H1 (cell line): ENCODE results near the gene DCDC2. TPM values are rescaled to one million over a fixed set of nuclear protein-coding genes. Genes with fewer than 3 reads are reported as not detected.

Experiments used
- BRCA1 ChIP-seq: IDR thresholded peaks from 2 replicates; pipeline ENCODE4 v1.6.1; 2012; ENCODE audit warnings: low read depth, low read length, improper control_type of control experiment
- HDAC2 ChIP-seq, 2 experiments: fragments of 300-600 bp in 1 of 2; sonication (generic) in 1 of 2; IDR thresholded peaks; 2 replicates each; pipeline ENCODE4 v1.6.1; 2011 to 2012; ENCODE audit warnings: low read depth in 2 of 2, low read length in 2 of 2, mild to moderate bottlenecking in 2 of 2, moderate library complexity in 2 of 2, borderline replicate concordance in 1 of 2, inconsistent platforms in 1 of 2
- NRF1 ChIP-seq: IDR thresholded peaks from 2 replicates; pipeline ENCODE4 v1.6.1; 2011; ENCODE audit warnings: mild to moderate bottlenecking, low read depth, low read length, improper control_type of control experiment
- SAP30 ChIP-seq: fragments of 300-600 bp; sonication (generic); IDR thresholded peaks from 2 replicates; pipeline ENCODE4 v1.7.1; 2012; ENCODE audit warnings: low read length, moderate library complexity, mild to moderate bottlenecking, inconsistent platforms; ENCODE audit not compliant: insufficient read depth, insufficient replicate concordance
- SIN3A ChIP-seq, 2 experiments: IDR thresholded peaks in 1 of 2; conservative IDR thresholded peaks in 1 of 2; 2 replicates each; pipeline ENCODE4 v1.6.1; 2011 to 2012; ENCODE audit warnings: low read length in 2 of 2, improper control_type of control experiment in 1 of 2, low read depth in 1 of 2, mild to moderate bottlenecking in 1 of 2
- SP1 ChIP-seq: IDR thresholded peaks from 2 replicates; pipeline ENCODE4 v1.6.1; 2011; ENCODE audit warnings: low read depth, low read length
- SP2 ChIP-seq: IDR thresholded peaks from 2 replicates; pipeline ENCODE4 v1.6.1; 2012; ENCODE audit warnings: mild to moderate bottlenecking, low read length, inconsistent platforms
- TAF7 ChIP-seq: optimal IDR thresholded peaks from 2 replicates; pipeline ENCODE3; 2011; ENCODE audit warnings: low read depth, mild to moderate bottlenecking, inconsistent platforms, low read length, moderate library complexity, borderline replicate concordance
- TCF12 ChIP-seq: IDR thresholded peaks from 2 replicates; pipeline ENCODE4 v1.6.1; 2011; ENCODE audit warnings: low read depth, mild to moderate bottlenecking, low read length
- polyA plus RNA-seq, 7 experiments: library from polyadenylated mRNA; depleted of rRNA in 3 of 7; stranded (reverse) in 5 of 7; unstranded in 2 of 7; fragments of >200 nt in 5 of 7; fragments of 200-250 nt in 2 of 7; gene quantifications; 1 replicate in 5 of 7; 2 replicates in 1 of 7; 4 replicates in 1 of 7; pipeline versions ENCODE4 v1.2.1 to v1.2.3, GENCODE V29; 2011 to 2013; ENCODE audit warnings: missing spikeins in 2 of 7, mixed read lengths in 2 of 7
- total RNA-seq: library from RNA; stranded (reverse); fragmentation: NEBNext Ultra II Directional; extraction: Animal tissue kit (Norgen Biotek cat#: 25700); gene quantifications from 2 replicates; pipeline ENCODE4 v1.2.1, GENCODE V29; 2021
- TF ChIP-seq, protein P1 (sequence below): fragments of 300-600 bp; sonication (generic); IDR thresholded peaks from 2 replicates; pipeline ENCODE4 v1.7.1; 2012; ENCODE audit warnings: low read length, moderate library complexity, mild to moderate bottlenecking, inconsistent platforms; ENCODE audit not compliant: insufficient replicate concordance

Gene DCDC2
- total and polyA plus RNA-seq, 2 of the 8 experiments (the other 6 are each of a cell fraction or from before 2014, with no cell fraction given) = 0.03 to 0.15 TPM

DNA sequence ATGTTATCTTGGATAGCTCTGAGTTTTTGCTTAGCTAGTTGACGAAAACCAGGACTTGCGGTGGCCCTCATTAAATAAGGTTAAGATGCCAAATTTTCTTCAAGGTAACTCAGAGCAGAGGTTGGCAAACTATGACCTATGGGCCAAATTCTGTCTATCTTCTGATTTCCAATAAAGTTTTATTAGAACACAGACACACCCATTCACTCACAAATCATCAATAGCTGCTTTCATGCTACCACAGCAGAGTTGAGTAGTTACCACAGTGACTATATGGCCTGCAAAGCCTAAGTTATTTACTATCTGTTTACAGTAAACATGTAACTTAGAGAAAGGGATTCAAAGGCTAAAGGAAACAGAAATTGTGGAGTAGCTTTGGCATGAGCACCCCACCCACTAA, 23.6 kb downstream of the DCDC2 start (continued):
- TF ChIP-seq, protein P1, sequence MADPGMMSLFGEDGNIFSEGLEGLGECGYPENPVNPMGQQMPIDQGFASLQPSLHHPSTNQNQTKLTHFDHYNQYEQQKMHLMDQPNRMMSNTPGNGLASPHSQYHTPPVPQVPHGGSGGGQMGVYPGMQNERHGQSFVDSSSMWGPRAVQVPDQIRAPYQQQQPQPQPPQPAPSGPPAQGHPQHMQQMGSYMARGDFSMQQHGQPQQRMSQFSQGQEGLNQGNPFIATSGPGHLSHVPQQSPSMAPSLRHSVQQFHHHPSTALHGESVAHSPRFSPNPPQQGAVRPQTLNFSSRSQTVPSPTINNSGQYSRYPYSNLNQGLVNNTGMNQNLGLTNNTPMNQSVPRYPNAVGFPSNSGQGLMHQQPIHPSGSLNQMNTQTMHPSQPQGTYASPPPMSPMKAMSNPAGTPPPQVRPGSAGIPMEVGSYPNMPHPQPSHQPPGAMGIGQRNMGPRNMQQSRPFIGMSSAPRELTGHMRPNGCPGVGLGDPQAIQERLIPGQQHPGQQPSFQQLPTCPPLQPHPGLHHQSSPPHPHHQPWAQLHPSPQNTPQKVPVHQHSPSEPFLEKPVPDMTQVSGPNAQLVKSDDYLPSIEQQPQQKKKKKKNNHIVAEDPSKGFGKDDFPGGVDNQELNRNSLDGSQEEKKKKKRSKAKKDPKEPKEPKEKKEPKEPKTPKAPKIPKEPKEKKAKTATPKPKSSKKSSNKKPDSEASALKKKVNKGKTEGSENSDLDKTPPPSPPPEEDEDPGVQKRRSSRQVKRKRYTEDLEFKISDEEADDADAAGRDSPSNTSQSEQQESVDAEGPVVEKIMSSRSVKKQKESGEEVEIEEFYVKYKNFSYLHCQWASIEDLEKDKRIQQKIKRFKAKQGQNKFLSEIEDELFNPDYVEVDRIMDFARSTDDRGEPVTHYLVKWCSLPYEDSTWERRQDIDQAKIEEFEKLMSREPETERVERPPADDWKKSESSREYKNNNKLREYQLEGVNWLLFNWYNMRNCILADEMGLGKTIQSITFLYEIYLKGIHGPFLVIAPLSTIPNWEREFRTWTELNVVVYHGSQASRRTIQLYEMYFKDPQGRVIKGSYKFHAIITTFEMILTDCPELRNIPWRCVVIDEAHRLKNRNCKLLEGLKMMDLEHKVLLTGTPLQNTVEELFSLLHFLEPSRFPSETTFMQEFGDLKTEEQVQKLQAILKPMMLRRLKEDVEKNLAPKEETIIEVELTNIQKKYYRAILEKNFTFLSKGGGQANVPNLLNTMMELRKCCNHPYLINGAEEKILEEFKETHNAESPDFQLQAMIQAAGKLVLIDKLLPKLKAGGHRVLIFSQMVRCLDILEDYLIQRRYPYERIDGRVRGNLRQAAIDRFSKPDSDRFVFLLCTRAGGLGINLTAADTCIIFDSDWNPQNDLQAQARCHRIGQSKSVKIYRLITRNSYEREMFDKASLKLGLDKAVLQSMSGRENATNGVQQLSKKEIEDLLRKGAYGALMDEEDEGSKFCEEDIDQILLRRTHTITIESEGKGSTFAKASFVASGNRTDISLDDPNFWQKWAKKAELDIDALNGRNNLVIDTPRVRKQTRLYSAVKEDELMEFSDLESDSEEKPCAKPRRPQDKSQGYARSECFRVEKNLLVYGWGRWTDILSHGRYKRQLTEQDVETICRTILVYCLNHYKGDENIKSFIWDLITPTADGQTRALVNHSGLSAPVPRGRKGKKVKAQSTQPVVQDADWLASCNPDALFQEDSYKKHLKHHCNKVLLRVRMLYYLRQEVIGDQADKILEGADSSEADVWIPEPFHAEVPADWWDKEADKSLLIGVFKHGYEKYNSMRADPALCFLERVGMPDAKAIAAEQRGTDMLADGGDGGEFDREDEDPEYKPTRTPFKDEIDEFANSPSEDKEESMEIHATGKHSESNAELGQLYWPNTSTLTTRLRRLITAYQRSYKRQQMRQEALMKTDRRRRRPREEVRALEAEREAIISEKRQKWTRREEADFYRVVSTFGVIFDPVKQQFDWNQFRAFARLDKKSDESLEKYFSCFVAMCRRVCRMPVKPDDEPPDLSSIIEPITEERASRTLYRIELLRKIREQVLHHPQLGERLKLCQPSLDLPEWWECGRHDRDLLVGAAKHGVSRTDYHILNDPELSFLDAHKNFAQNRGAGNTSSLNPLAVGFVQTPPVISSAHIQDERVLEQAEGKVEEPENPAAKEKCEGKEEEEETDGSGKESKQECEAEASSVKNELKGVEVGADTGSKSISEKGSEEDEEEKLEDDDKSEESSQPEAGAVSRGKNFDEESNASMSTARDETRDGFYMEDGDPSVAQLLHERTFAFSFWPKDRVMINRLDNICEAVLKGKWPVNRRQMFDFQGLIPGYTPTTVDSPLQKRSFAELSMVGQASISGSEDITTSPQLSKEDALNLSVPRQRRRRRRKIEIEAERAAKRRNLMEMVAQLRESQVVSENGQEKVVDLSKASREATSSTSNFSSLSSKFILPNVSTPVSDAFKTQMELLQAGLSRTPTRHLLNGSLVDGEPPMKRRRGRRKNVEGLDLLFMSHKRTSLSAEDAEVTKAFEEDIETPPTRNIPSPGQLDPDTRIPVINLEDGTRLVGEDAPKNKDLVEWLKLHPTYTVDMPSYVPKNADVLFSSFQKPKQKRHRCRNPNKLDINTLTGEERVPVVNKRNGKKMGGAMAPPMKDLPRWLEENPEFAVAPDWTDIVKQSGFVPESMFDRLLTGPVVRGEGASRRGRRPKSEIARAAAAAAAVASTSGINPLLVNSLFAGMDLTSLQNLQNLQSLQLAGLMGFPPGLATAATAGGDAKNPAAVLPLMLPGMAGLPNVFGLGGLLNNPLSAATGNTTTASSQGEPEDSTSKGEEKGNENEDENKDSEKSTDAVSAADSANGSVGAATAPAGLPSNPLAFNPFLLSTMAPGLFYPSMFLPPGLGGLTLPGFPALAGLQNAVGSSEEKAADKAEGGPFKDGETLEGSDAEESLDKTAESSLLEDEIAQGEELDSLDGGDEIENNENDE = no peak
- TF ChIP-seq TAF7 = no peak
- TF ChIP-seq TCF12 = no peak
- TF ChIP-seq SP1 = no peak
- no peak for TF ChIP-seq SAP30
- no peak for TF ChIP-seq HDAC2 (IDR thresholded peaks at IDR 0.05; ENCODE audit: borderline replicate concordance in 1 of 2, low read depth in 2 of 2, low read length in 2 of 2)
- no peak for TF ChIP-seq SIN3A (conservative IDR thresholded peaks at IDR 0.05 in 1 of 2, IDR thresholded peaks at IDR 0.05 in 1 of 2; ENCODE audit: low read depth in 1 of 2, low read length in 2 of 2)
- TF ChIP-seq NRF1 = no peak
- no peak for TF ChIP-seq SP2
- no peak for TF ChIP-seq BRCA1
